HG03469 (cell line): Measurements from ENCODE around the gene EPHA6.
"Not testable (repeated sequence)": the region's sequence is repeated elsewhere in the genome, so short reads cannot be mapped to it uniquely, and the experiment has no call there.

Experiments used
- ATAC-seq: cut with Tn5 transposase; IDR thresholded peaks from one replicate; pipeline ENCODE4 v1.9.1; 2021; ENCODE audit warnings: mild to moderate bottlenecking, moderate library complexity, moderate number of reproducible peaks; ENCODE audit not compliant: unreplicated experiment

Gene EPHA6

DNA sequence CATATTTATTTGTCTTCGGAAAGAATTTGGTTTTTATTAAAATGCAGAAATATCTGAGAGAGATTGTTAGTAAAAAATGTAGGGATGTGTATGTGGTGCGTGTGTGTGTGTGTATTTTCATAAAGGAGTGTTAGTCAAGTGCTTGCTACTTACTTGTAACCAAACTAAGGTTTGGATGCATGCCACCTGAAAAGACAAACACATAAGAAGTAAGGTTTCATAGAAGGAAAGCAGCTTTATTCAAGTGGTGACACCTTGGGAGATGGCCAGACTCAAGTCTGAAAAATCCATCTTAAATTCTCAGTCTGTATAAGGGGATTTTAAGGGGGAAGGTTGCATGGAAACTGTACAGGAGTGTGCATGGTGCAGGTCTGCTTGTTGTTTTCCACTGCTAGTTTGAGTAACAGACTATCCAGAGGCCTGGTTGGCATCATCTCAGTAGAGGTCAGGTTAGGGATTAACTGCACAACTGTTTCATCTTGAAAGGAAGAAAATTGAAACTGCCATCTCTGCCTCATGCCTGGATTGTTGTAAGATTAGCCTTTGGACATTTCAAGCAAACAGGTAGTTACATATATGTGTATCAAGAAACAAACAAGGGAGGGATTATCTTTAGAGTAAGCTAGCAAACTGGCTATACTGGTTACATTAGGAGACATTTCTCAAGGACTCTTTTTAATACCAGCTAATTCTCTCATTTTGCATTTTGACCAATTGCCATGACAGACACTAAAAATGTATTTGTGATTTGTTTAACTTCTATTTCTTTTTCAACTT lies 196.7 kb downstream of the EPHA6 start:
- no peak for ATAC-seq

DNA sequence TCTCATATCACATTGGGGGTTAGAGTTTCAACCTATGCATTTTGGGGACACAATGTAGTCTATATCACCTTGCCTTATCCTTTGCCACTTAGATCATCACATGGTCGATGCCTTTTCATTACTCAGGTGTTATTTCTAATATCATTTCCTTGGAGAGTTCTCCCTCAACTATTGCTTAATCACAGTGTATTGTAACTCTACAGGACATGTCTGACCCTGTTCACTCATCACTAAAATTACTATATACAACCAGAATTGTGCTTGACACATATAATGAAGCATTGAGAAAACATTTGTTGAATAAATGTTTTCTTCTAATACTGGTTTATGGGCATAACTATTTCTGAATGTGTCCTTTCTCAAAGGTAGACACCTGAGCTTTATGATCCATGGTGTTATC lies 207.4 kb downstream of the EPHA6 start:
- no peak for ATAC-seq

DNA sequence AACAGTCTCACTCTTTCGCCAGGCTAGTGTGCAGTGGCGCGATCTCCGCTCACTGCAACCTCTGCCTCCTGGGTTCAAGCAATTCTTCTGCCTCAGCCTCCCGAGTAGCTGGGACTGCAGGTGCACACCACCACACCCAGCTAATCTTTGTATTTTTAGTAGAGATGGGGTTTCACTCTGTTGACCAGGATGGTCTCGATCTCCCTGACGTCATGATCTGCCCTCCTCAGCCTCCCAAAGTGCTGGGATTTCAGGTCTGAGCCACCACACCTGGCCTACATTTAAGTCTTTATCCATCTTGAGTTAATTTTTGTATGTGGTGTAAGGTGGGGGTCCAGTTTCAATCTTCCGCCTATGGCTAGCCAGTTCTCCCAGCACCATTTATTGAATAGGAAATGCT lies 211.2 kb downstream of the EPHA6 start:
- not testable (repeated sequence) for ATAC-seq

DNA sequence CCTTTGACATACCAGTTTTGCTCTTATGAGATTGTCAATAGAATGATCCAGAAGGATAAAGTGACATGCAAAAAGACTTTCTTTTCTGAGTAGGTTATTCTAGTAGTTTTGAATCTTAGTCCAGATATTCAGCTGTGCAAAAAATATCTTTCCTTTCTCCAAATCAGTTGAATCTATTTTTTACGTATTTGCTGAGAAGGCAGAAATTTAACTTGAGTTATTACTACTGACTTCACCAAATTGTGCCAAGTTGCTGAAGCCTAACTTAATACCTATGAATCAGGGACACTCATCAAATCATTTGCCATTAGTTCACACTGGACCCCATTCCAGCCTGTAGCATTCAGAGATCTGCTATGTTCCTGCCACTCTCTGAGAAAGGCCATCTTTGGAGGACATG lies 215.6 kb downstream of the EPHA6 start:
- no peak for ATAC-seq

DNA sequence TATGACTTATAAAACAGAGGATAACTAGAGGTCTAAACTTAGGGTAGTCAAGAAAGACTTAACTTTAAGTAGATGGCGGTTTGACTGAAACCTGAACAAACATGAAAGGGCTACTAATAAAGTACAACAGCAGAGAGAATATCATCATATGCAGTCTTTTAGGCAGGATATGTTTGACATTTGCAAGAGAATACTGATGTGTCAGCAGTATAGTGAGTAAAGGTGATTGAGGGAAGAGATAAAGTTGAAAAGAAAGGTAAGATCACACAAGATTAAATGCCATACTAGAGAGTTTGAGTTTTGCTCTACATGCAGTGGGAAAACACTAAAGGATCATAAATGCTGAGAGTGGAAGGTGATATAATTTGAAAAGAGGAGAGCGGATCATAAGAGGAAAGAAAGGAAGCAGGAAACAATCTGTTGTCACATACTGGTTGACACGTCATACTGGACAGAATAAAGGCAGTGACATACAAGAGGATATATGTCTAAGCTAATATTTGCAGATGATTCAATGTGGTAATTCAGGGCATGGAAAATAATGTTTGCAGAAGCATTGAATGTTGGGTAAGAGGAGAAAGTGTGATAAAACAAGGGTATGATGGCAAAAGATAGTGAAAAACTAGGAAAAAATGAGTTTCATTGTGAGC lies 223.0 kb downstream of the EPHA6 start:
- no peak for ATAC-seq

DNA sequence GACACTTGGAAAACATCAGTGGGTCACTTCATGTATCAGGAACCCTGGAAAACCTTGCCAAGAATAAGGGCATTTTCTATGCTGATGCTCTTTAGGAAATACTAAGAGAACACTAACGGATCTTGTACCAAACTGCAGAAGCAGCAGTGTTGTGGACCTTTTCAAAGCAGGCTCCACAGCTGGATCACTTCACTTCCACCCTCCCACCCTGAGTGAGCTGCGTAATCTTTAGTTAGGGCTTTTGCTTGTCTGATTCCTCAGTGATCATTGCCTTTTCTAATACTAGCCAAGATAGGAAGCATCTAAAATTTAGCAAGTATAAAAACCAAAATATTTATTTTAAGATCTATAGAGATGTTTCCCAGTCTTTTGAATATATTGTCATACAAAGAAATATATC lies 229.0 kb downstream of the EPHA6 start:
- ATAC-seq: no peak

DNA sequence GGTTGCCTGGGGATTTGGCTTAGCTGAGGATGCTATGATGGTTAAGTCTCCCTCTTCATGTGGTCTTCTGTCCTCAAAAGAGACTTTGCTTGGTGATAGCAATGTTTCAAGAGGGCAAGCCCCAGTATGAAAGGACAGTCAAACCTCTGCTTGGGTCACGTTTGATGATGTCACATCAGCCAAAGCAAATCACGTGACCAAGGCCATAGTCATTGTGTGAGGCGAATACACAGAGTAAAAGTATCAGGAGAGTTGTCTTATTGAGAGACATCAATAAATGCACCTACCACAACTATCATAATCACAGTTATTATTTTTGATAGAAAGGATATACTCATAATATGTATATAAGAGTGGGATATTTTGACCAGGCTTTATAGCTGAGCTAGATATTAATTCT lies 243.0 kb downstream of the EPHA6 start:
- no peak for ATAC-seq

DNA sequence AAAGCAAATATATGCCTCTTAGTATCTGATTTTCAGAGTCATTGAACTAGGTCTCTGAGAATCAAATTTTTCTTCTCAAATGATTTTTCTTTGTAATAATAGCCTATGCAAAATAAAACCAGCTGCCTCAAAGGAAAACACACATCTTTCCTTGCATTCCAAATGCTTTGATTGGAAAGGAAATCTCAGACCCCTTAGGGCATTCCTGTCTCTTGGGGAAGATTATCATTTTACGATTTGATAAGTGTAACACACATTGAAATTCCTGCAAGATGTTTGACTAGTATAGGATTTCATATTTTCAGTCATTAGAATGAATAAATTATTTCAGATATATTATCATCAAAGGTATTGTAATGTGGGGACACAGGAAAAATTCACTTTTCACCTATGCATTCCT lies 244.8 kb downstream of the EPHA6 start:
- no peak for ATAC-seq

DNA sequence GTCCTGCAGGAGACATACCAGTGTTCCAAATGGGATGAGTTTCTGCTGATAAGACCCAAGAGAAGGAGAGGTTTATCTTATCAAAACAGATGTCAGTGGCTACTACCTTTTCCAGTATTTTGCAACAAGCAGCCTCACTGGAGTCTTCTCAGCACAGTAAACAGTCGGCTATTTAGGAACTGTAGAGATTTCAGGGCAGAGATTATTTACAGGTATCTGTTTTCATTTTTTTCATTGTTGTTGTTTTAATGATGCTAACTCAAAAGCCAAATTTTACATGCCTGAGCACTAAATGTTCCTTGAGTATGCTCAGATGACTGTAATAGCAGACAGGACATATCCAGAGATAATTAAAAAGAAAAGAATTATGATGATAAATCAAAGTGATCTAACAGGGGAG lies 252.1 kb downstream of the EPHA6 start:
- no peak for ATAC-seq

DNA sequence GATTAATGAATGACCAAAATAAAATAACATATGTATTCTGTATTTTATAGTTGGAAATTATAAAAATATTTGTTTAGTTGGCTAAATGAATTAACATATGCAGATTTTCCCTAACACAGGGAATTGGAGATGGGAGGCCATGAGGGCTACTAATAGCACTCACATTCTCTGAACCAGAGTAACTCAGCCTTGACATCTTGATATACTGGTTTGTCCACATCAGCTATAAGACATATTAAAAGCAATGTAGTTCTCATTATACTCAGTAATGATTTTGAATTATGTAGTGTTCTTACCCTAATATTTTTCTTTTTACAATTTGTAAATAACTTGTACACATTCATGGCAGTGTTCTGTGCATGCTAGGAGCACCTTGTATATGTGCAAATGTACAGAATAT lies 255.9 kb downstream of the EPHA6 start:
- ATAC-seq: no peak

DNA sequence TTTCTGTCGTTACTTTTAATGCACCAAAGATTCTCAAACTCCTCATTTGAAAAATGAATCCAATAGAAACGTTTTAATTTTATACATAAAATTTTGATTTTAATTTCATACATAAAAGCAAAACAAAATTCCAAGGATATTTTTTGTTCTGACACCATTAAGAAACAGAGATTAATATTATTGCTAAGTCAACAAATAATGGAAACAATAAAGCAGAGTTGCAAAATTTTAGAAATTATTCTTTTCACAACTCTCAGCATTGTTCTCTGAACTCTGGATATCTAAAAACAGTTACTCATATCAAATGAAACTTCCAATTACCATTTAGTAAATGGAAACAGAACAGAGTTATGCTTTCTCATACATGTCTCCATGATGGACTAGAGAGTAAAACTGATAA lies 260.2 kb downstream of the EPHA6 start:
- no peak for ATAC-seq

DNA sequence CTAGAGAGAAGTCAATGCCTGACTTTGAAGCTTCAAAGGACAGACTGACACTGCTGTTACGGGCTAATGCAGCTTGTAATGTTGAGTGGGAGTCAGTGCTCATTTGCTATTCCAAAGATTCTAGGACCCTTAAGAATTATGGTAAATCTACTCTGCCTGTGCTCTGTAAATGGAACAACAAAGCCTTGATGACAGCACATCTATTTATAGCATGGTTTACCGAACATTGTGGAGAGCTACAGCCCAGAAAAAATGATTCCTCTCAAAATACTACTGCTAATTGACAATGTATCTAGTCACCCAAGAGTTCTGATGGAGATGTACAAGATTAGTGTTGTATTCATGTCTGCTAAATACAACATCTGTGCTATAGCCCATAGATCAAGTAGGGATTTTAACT lies 262.3 kb downstream of the EPHA6 start:
- ATAC-seq: no peak

DNA sequence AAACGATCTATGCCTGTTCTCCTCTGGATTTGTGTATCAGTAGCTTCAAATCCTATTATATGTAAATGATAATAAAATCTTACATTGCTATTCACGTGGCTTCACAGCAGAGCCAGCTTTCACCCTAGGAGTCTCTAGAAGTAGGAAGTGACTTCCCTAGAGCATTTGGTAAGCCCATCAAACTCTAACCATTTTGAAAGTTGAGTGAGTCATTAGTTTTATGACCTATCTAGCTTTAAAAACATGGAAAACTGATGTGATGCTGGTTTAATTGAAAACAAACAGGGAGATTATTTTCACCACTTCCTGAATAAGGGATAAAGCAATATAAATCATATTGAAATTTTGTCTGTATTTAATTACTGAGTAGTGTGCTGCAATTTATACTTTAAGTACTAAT lies 275.2 kb downstream of the EPHA6 start:
- ATAC-seq: no peak

DNA sequence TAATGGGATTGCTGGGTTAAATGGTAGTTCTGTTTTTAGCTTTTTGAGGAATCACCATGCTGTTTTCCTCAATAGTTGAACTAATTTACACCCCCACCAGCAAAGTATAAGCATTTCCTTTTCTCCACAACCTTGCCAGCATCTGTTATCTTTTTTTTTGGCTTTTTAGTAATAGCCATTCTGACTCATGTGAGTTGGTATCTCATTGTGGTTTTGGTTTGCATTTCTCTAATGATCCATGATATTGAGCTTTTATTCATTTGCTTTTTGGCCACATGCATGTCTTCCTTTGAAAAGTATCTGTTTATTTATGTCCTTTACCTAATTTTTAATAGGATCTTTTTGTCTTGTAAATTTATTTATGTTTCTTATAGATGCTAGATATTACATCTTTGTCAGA lies 288.2 kb downstream of the EPHA6 start:
- no peak for ATAC-seq

DNA sequence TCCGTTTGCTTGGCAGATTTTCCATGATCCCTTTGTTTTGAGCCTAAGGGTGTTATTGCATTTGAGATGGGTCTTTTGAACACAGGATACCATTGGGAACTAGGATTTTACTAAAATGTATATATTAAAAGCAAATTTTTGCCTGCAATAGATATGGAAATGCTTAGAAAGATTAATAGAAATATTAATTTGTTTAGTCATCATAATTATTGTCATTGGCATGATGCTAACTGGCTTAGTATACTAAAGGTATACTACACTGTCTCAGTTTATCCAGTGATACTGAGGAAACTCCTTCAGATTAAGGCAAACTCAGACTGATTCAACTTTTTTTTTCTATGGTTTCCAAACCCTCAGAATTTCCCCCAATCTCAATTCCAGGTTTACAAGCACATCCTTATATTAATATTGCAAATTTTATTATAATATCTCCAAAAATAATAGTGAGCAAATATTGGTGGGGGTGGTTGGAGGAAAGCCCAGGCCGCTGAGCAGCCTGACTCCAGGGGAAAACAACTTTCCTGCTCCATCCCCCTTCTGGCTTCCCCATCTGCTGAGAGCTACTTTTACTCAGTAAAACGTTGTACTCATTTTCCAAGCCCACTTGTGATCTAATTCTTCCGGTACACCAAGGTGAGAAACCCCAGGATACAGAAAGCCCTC lies 291.7 kb downstream of the EPHA6 start:
- no peak for ATAC-seq

DNA sequence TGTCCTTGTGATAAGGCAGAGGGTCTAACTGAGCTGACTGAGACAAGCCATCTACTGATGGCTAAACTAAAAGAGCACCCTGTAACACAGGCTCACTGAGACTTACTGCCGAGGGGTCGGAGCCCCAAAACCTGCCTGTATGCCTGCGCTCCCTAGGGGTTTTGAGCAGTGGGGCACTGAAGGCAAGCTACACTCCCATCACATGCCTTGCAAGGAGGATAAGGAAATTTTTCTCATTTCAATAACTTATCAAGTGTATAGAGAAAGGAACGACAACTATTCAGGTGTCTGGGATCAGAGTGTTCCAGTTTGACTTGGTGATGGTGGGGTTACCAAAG lies 292.2 kb downstream of the EPHA6 start:
- no peak for ATAC-seq

DNA sequence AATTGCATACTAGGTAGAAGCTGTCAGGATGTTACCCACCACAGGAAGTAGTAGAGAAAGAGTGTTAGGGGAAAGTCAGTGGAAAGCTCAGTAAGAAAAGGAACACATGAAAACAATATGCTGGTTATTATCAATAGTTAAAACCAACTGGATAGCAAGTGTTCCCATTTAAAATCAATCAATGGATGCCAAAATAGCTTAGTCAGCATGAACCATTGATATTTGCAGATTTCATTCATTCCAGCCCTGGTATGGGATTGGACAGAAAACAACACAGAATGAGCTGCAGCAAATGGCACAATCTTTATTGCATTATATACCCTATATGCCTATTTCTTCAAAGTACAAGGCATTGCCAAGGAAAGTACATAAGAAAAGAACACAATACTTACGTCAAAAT lies 293.7 kb downstream of the EPHA6 start:
- no peak for ATAC-seq

DNA sequence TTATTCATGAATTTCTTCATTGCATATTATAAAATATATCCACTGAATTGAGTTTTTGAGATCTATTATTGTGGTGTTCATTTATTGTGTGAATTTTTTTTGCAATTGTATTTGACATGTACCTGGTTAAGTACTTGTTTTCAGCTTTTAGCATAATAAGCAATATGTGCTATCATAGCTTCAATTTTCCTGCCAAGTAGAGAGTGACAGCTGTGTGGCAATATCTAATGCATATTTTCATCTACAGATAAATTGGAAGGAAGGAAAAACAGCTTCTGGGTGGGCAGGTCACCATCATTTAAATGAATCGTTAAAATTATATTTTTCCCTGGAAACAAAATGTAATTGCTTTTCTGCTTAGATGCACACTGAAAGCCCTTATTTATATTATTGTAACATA lies 296.9 kb downstream of the EPHA6 start:
- no peak for ATAC-seq

DNA sequence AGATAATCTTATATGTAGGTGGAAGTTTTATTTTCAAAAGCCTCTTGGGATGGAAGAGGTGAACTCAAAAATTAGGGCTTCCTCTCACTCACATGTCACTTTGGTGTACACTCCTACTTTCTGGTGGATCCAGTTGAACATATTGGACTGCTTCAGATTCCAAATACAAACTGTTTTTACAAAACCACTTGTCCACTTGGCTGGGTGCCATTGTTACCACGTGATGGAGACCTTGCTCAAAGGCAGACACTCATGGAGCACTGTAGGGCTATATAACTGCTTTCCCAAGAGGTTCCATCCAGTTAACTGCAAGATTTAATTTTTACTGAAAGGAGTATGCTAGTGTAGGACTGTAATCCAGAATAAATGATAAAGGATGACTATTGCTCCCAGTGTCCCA lies 307.0 kb downstream of the EPHA6 start:
- no peak for ATAC-seq

DNA sequence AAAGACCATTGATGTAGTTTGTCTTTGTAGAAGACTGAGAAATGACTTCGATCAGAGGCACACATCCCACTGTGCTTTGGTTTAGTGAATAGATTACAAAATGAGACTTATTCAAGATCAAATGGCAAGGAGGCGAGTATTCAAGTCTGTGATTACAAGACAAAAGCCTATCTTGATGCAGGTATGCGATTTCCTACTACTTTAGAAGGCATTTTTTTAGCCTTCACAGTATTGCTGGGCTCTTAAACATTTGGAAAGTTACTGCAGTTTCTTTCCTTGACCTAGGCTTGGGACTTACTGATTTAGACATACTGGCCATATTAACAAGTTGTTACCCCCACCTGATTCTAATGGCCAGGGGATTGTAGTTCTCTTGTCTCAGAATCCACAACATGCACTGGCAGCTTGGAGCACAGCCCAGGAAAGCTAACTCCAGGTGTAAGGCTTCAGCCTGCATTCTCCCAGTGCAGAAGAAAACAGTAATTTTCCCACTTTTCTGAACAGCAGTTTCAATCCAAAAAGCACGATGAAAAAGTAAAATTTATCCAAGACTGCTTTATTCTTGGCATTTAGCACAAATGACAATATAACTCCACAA lies 311.6 kb downstream of the EPHA6 start:
- no peak for ATAC-seq

DNA sequence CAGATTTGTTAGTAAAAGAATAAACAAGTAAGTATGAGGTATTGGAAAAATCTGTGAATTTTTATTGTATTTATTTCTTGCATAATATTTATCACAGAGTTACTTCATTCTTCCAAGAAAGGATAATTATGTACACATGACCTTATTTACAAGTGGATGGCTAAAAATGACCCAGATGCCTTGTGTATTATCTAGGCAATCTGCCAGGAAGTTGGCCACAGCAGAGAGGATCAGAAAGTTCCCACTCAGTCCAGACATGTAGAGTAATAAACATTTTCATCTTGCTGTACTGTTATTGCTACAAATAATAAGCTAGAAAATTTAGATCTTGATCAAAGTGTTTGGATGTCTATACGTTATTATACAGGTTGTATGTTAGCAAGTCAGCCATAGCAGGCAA lies 317.1 kb downstream of the EPHA6 start:
- ATAC-seq: no peak
